Liver (tissue), 9 donors: Measurements from ENCODE around the gene FAM184A. TPM values are rescaled to one million over a fixed set of nuclear protein-coding genes. Genes with fewer than 3 reads are reported as not detected.

Experiments used
- DNase-seq: peaks from one replicate; pipeline ENCODE4 v3.0.0-alpha.2; 2017; ENCODE audit warnings: low spot score
- H3K27ac ChIP-seq, 2 donors: one replicate each; pipeline ENCODE4 v1.7.0; 2013; ENCODE audit warnings: inconsistent platforms in 2 of 2, low read length in 2 of 2, control low read depth in 1 of 2, low read depth in 1 of 2, mild to moderate bottlenecking in 1 of 2
- H3K27me3 ChIP-seq, 4 donors: one replicate each; pipeline versions ENCODE4 v1.6.1 to v1.7.0; 2013; ENCODE audit warnings: low read length in 3 of 4, inconsistent platforms in 1 of 4, mild to moderate bottlenecking in 1 of 4, moderate library complexity in 1 of 4; ENCODE audit not compliant: control insufficient read depth in 4 of 4, insufficient read depth in 4 of 4
- H3K36me3 ChIP-seq, 4 donors: one replicate each; pipeline versions ENCODE4 v1.6.1 to v1.7.0; 2013; ENCODE audit warnings: low read length in 3 of 4, mild to moderate bottlenecking in 3 of 4, low read depth in 1 of 4, moderate library complexity in 1 of 4; ENCODE audit not compliant: control insufficient read depth in 4 of 4, insufficient read depth in 3 of 4
- H3K4me1 ChIP-seq, 4 donors: one replicate each; pipeline versions ENCODE4 v1.6.1 to v1.7.0; 2013; ENCODE audit warnings: low read length in 3 of 4, mild to moderate bottlenecking in 3 of 4, moderate library complexity in 1 of 4; ENCODE audit not compliant: control insufficient read depth in 4 of 4, insufficient read depth in 4 of 4
- H3K4me3 ChIP-seq, 3 donors: one replicate each; pipeline versions ENCODE4 v1.6.1 to v1.7.0; 2013; ENCODE audit warnings: low read length in 3 of 3, control low read depth in 1 of 3, low read depth in 1 of 3, mild to moderate bottlenecking in 1 of 3
- H3K9ac ChIP-seq, 2 donors: one replicate each; pipeline ENCODE4 v1.7.0; 2013; ENCODE audit warnings: low read length in 2 of 2, mild to moderate bottlenecking in 2 of 2, moderate library complexity in 2 of 2, control low read depth in 1 of 2, low read depth in 1 of 2
- H3K9me3 ChIP-seq, 4 donors: one replicate each; pipeline versions ENCODE4 v1.6.1 to v1.7.0; 2013; ENCODE audit warnings: low read length in 3 of 4; ENCODE audit not compliant: control insufficient read depth in 4 of 4
- ATF3 ChIP-seq: IDR thresholded peaks from 2 replicates; pipeline ENCODE4 v1.6.1; 2016; ENCODE audit warnings: antibody characterized with exemption
- CTCF ChIP-seq: fragments of 150-350 bp; IDR thresholded peaks from 2 replicates; pipeline ENCODE4 v1.5.1; 2017; ENCODE audit warnings: improper control_type of control experiment, low read depth, low read length; ENCODE audit not compliant: missing input control
- EGR1 ChIP-seq, 2 donors: IDR thresholded peaks; 2 replicates each; pipeline ENCODE4 v1.6.1; 2016 to 2018; ENCODE audit warnings: antibody characterized with exemption in 2 of 2, low read depth in 2 of 2
- FOXA1 ChIP-seq: IDR thresholded peaks from 2 replicates; pipeline ENCODE4 v1.6.1; 2016; ENCODE audit warnings: antibody characterized with exemption
- FOXA2 ChIP-seq: IDR thresholded peaks from 2 replicates; pipeline ENCODE4 v1.6.1; 2016; ENCODE audit warnings: antibody characterized with exemption
- GABPA ChIP-seq, 2 donors: IDR thresholded peaks in 1 of 2; conservative IDR thresholded peaks in 1 of 2; 2 replicates each; pipeline ENCODE4 v1.6.1; 2016; ENCODE audit warnings: antibody characterized with exemption in 2 of 2, mild to moderate bottlenecking in 1 of 2, moderate library complexity in 1 of 2
- HNF4A ChIP-seq, 2 donors: conservative IDR thresholded peaks; 2 replicates each; pipeline ENCODE4 v1.6.1; 2016; ENCODE audit warnings: antibody characterized with exemption in 2 of 2, mild to moderate bottlenecking in 2 of 2
- HNF4G ChIP-seq: IDR thresholded peaks from 2 replicates; pipeline ENCODE4 v1.6.1; 2016; ENCODE audit warnings: antibody characterized with exemption
- JUND ChIP-seq, 2 donors: IDR thresholded peaks; 2 replicates each; pipeline ENCODE4 v1.6.1; 2016; ENCODE audit warnings: antibody characterized with exemption in 2 of 2
- MAX ChIP-seq: IDR thresholded peaks from 2 replicates; pipeline ENCODE4 v1.6.1; 2016; ENCODE audit warnings: antibody characterized with exemption
- NR2F2 ChIP-seq: IDR thresholded peaks from 2 replicates; pipeline ENCODE4 v1.6.1; 2016; ENCODE audit warnings: antibody characterized with exemption
- RAD21 ChIP-seq, 2 donors: IDR thresholded peaks; 2 replicates each; pipeline ENCODE4 v1.6.1; 2016; ENCODE audit warnings: antibody characterized with exemption in 2 of 2, mild to moderate bottlenecking in 2 of 2
- REST ChIP-seq: IDR thresholded peaks from 2 replicates; pipeline ENCODE4 v1.6.1; 2016; ENCODE audit warnings: antibody characterized with exemption, mild to moderate bottlenecking
- RXRA ChIP-seq, 2 donors: IDR thresholded peaks; 2 replicates each; pipeline ENCODE4 v1.6.1; 2017 to 2018; ENCODE audit warnings: antibody characterized with exemption in 2 of 2, mild to moderate bottlenecking in 1 of 2
- SP1 ChIP-seq: IDR thresholded peaks from 2 replicates; pipeline ENCODE4 v1.6.1; 2018; ENCODE audit warnings: antibody characterized with exemption, mild to moderate bottlenecking
- TAF1 ChIP-seq: conservative IDR thresholded peaks from 2 replicates; pipeline ENCODE4 v1.6.1; 2016; ENCODE audit warnings: antibody characterized with exemption, mild to moderate bottlenecking
- YY1 ChIP-seq: IDR thresholded peaks from 2 replicates; pipeline ENCODE4 v1.6.1; 2016; ENCODE audit warnings: antibody characterized with exemption, mild to moderate bottlenecking
- ZBTB33 ChIP-seq: IDR thresholded peaks from 2 replicates; pipeline ENCODE4 v1.6.1; 2016; ENCODE audit warnings: antibody characterized with exemption
- WGBS: extraction: QIAGEN DNeasy Blood & Tissue Kit; methylation state at CpG from one replicate; pipeline ENCODE4 v1.1.7; 2013; 5-methylcytosine and 5-hydroxymethylcytosine counted together
- polyA plus RNA-seq, 2 donors: library from polyadenylated mRNA; stranded (reverse) in 1 of 2; unstranded in 1 of 2; fragments of 200-250 nt in 1 of 2; fragments of >200 nt in 1 of 2; fragmentation: Nextera tagmentation in 1 of 2; extraction: Ambion mirVana in 1 of 2; gene quantifications; one replicate each; pipeline versions ENCODE4 v1.2.1 to v1.2.3, GENCODE V29; 2013 to 2015
- total RNA-seq, 2 donors: library from RNA; depleted of rRNA; stranded (reverse); fragments of >200 nt; gene quantifications; one replicate each; pipeline ENCODE4 v1.2.3, GENCODE V29; 2014
- donor health status: healthy.
- donor health status: healthy.
- donor health status: healthy.
- donor health status: healthy.
- donor health status: healthy.

Gene FAM184A
- total and polyA plus RNA-seq, 4 donors: 1.0 to 7.4 (median 4.0) TPM

- Histone ChIP-seq H3K4me1 (peaks cover 0 to 2% (median 0%) of the 10 kb centered on the region in 4 donors), H3K27ac (no peak overlapping the region), H3K4me3 (no peak overlapping the region), H3K9ac (no peak overlapping the region), H3K9me3 (no peaks in the 10 kb centered on the region), H3K36me3 (no peaks in the 10 kb centered on the region), H3K27me3 (no peaks in the 10 kb centered on the region)
- 89% methylated on average over 2 of the region's 2 CpGs for WGBS
- no peak for TF ChIP-seq CTCF
- TF ChIP-seq ATF3: no peak
- TF ChIP-seq HNF4G: no peak
- no peak for TF ChIP-seq TAF1
- TF ChIP-seq FOXA1: no peak
- no peak for TF ChIP-seq HNF4A (conservative IDR thresholded peaks at IDR 0.05)
- TF ChIP-seq RAD21 (IDR thresholded peaks at IDR 0.05): no peak
- TF ChIP-seq ZBTB33: no peak
- no peak for TF ChIP-seq REST
- TF ChIP-seq MAX: no peak
- no peak for TF ChIP-seq NR2F2
- TF ChIP-seq YY1: no peak
- no peak for TF ChIP-seq JUND (IDR thresholded peaks at IDR 0.05)
- TF ChIP-seq FOXA2: no peak
- no peak for TF ChIP-seq RXRA (IDR thresholded peaks at IDR 0.05)
- DNase-seq: no peak
Measured at GRCh38 chr6:119125576-119125975, 47.1 kb upstream of the FAM184A start.

GRCh38 chr6:119124079-119124824 is 45.8 kb upstream of the FAM184A start:
- no peak overlapping the region for H3K9ac ChIP-seq
- 57% methylated on average over 1 of the region's 1 CpG for WGBS
- H3K9me3 ChIP-seq: no peaks in the 10 kb centered on the region
- H3K27ac ChIP-seq: no peak overlapping the region
- H3K36me3 ChIP-seq: no peaks in the 10 kb centered on the region
- no peaks in the 10 kb centered on the region for H3K4me1 ChIP-seq
- DNase-seq: no peak
- H3K27me3 ChIP-seq: no peaks in the 10 kb centered on the region
- no peak overlapping the region for H3K4me3 ChIP-seq
- TF ChIP-seq NR2F2 (no peak), SP1 (no peak), EGR1 (IDR thresholded peaks at IDR 0.05; ENCODE audit: low read depth in 2 of 2) (no peak), ZBTB33 (no peak), YY1 (no peak), HNF4A (conservative IDR thresholded peaks at IDR 0.05) (no peak), HNF4G (no peak), JUND (IDR thresholded peaks at IDR 0.05) (no peak), RXRA (IDR thresholded peaks at IDR 0.05) (no peak), MAX (no peak), TAF1 (no peak), FOXA1 (no peak), RAD21 (IDR thresholded peaks at IDR 0.05) (no peak), GABPA (IDR thresholded peaks at IDR 0.05 in 1 of 2, conservative IDR thresholded peaks at IDR 0.05 in 1 of 2) (no peak), FOXA2 (no peak), ATF3 (no peak)
